ENCODE data around the gene CYSTM1.

DNA sequence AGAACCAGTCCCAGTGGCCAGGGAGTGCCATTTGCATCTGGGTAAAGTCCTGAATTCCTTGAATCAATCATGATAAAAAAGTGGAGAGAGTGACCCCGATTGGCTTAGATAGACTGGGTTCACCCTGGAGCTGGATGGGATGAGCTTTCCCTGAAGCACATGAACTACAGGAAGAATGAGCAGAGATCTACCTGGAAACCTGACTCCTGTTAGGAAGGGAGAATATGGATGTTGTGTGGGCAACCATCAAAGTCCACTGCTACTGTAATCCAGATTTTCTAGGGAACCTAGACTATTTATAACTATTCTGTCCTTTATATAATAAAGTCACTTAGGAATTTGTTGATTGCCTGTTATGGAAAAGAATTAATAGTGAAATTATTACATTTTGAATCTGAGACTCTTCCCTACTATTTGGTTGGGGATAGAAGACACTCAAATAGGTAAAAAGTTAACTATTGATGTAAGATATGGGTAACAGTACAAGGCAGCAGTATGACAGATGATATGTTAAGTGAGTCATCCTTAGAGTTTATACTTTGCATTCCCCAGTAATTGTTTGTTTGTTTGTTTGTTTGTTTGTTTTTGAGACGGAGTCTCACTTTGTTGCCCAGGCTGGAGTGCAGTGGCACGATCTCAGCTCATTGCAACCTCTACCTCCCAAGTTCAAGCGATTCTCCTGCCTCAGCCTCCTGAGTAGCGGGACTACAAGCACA is 17.9 kb downstream of the CYSTM1 start:
- TF ChIP-seq CTCF (IDR thresholded peaks at IDR 0.05) (no peak), POLR2A (IDR thresholded peaks at IDR 0.05) (no peak), POLR2AphosphoS5 (IDR thresholded peaks at IDR 0.05; ENCODE audit: insufficient read depth in 1 of 2, low read depth in 1 of 2) (no peak)
